ENCODE results near the gene MTHFD1. TPM values are rescaled to one million over a fixed set of nuclear protein-coding genes. Genes with fewer than 3 reads are reported as not detected.

Gene MTHFD1
- polyA plus RNA-seq, 3 donors, result 11.8 to 21.3 (median 14.3) TPM

GRCh38 chr14:64464651-64465050, 76.5 kb downstream of the MTHFD1 start:
- Mint-ChIP-seq H3K27me3 (ENCODE audit: low read depth in 3 of 3) (peaks cover 24 to 38% (median 31%) of the 10 kb centered on the region in 3 donors), H3K4me3 (peak overlapping the region; percentile 74 to 91), H3K9me3 (peaks cover 0 to 8% (median 2%) of the 10 kb centered on the region in 7 donors), H3K36me3 (peaks cover 15 to 29% of the 10 kb centered on the region in 2 donors), H3K27ac (no peak overlapping the region), H3K4me1 (peaks cover 23% of the 10 kb centered on the region)
- no peak for TF ChIP-seq CTCF (IDR thresholded peaks at IDR 0.05)
- Histone ChIP-seq H3K4me2 (replicated peaks; ENCODE audit: extremely low read depth, low read length, poor library complexity, severe bottlenecking) (peak overlapping the region; percentile 76), H3K36me3 (replicated peaks in 1 of 2; ENCODE audit: control insufficient read depth in 1 of 2, insufficient read depth in 2 of 2, low read length in 2 of 2) (peaks cover 0 to 5% of the 10 kb centered on the region in 2 donors), H3K27ac (ENCODE audit: low read depth in 1 of 2, low read length in 2 of 2) (no peak overlapping the region), H3K9me3 (replicated peaks in 1 of 2; ENCODE audit: control insufficient read depth in 1 of 2, insufficient read depth in 1 of 2, low read length in 2 of 2) (no peaks in the 10 kb centered on the region), H2AFZ (ENCODE audit: insufficient read depth, low read depth, low read length, poor library complexity, severe bottlenecking) (peak overlapping the region; percentile 46), H3K27me3 (ENCODE audit: control insufficient read depth in 2 of 2, insufficient read depth in 2 of 2, low read length in 2 of 2) (peaks cover 30 to 35% of the 10 kb centered on the region in 2 donors), H3K79me2 (ENCODE audit: insufficient read depth, low read length) (no peaks in the 10 kb centered on the region), H3K4me3 (replicated peaks in 1 of 3; ENCODE audit: low read depth in 2 of 3, low read length in 3 of 3) (peak overlapping the region in 2 of 3 experiments; percentile 14 to 66), H3K9ac (ENCODE audit: insufficient read depth, low read length, poor library complexity, severe bottlenecking) (no peak overlapping the region), H4K20me1 (ENCODE audit: insufficient read depth, low read length) (no peaks in the 10 kb centered on the region), H3K4me1 (ENCODE audit: control insufficient read depth in 1 of 2, insufficient read depth in 2 of 2, low read length in 2 of 2) (peaks cover 17 to 18% of the 10 kb centered on the region in 2 donors)
- intact Hi-C loops (cut with micrococcal nuclease), result no loop called here
- WGBS (ENCODE audit: insufficient coverage), result no CpG with 5 or more reads among the region's 6 CpGs
- DNase-seq, result no peak

GRCh38 chr14:64465191-64465822, 77.2 kb downstream of the MTHFD1 start, which contains the start of gene AKAP5:
Gene AKAP5 (plus strand): TSS chr14:64465499. CDS start chr14:64468395, 2,896 bp downstream.
- DNase-seq, result peak in 1 of 3 donors; percentile 7
- H3K27ac Mint-ChIP-seq, result no peak within 1 kb of the TSS
- no peaks in the 10 kb centered on the region for H3K9me3 ChIP-seq (replicated peaks in 1 of 2; ENCODE audit: control insufficient read depth in 1 of 2, insufficient read depth in 1 of 2, low read length in 2 of 2)
- peaks cover 0 to 5% of the 10 kb centered on the region in 2 donors for H3K36me3 ChIP-seq (replicated peaks in 1 of 2; ENCODE audit: control insufficient read depth in 1 of 2, insufficient read depth in 2 of 2, low read length in 2 of 2)
- intact Hi-C loops (cut with micrococcal nuclease), result no loop called here
- H3K27me3 Mint-ChIP-seq (ENCODE audit: low read depth in 3 of 3), result peaks cover 24 to 38% (median 31%) of the 10 kb centered on the region in 3 donors
- peak within 1 kb of the TSS; percentile 41 for H3K9ac ChIP-seq (ENCODE audit: insufficient read depth, low read length, poor library complexity, severe bottlenecking)
- peak within 1 kb of the TSS; percentile 46 for H2AFZ ChIP-seq (ENCODE audit: insufficient read depth, low read depth, low read length, poor library complexity, severe bottlenecking)
- no peak for TF ChIP-seq CTCF (IDR thresholded peaks at IDR 0.05)
- peaks cover 15 to 23% of the 10 kb centered on the region in 2 donors for H3K36me3 Mint-ChIP-seq
- H3K79me2 ChIP-seq (ENCODE audit: insufficient read depth, low read length), result no peaks in the 10 kb centered on the region
- H3K4me2 ChIP-seq (replicated peaks; ENCODE audit: extremely low read depth, low read length, poor library complexity, severe bottlenecking), result peak within 1 kb of the TSS; percentile 76
- H3K4me1 Mint-ChIP-seq, result peaks cover 20% of the 10 kb centered on the region
- no peak within 1 kb of the TSS for H3K27ac ChIP-seq (ENCODE audit: low read depth in 1 of 2, low read length in 2 of 2)
- H3K4me1 ChIP-seq (ENCODE audit: control insufficient read depth in 1 of 2, insufficient read depth in 2 of 2, low read length in 2 of 2), result peaks cover 17% of the 10 kb centered on the region in 2 donors
- H3K27me3 ChIP-seq (ENCODE audit: control insufficient read depth in 2 of 2, insufficient read depth in 2 of 2, low read length in 2 of 2), result peaks cover 30 to 35% of the 10 kb centered on the region in 2 donors
- H3K4me3 ChIP-seq (replicated peaks in 1 of 3; ENCODE audit: low read depth in 2 of 3, low read length in 3 of 3), result peak within 1 kb of the TSS; percentile 6 to 66 (median 14)
- WGBS (ENCODE audit: insufficient coverage), result under 1% methylated on average over 68 of the region's 74 CpGs
- peak within 1 kb of the TSS; percentile 74 to 96 for H3K4me3 Mint-ChIP-seq
- peaks cover 0 to 8% (median 2%) of the 10 kb centered on the region in 7 donors for H3K9me3 Mint-ChIP-seq
- H4K20me1 ChIP-seq (ENCODE audit: insufficient read depth, low read length), result no peaks in the 10 kb centered on the region

Data from CD14-positive monocyte (primary cell).